Activated CD4-positive, alpha-beta T cell treated with anti-CD3 and anti-CD28 coated beads, Interleukin-2, amount 50 U/mL, for 48 hours (primary cell): ENCODE measurements around the gene TEX2.
"Not testable (repeated sequence)": the region's sequence is repeated elsewhere in the genome, so short reads cannot be mapped to it uniquely, and the experiment has no call there.

Experiments
- DNase-seq, 2 experiments: peaks; one replicate each; pipeline ENCODE4 v3.0.0-alpha.2; 2020

The TEX2 gene

GRCh38 chr17:64212122-64212521 is 50.9 kb downstream of the TEX2 start:
- DNase-seq: no peak

- no peak for DNase-seq
Measured at GRCh38 chr17:64209983-64210382, 53.1 kb downstream of the TEX2 start.

- DNase-seq: no peak
Measured at GRCh38 chr17:64209356-64209941, 53.6 kb downstream of the TEX2 start.

GRCh38 chr17:64208656-64209055 is 54.4 kb downstream of the TEX2 start:
- not testable (repeated sequence) for DNase-seq

- DNase-seq: no peak
Measured at GRCh38 chr17:64205804-64206203, 57.3 kb downstream of the TEX2 start.

GRCh38 chr17:64203630-64204029 is 59.4 kb downstream of the TEX2 start:
- DNase-seq: no peak

- DNase-seq: no peak
Measured at GRCh38 chr17:64202683-64203344, 60.2 kb downstream of the TEX2 start.

GRCh38 chr17:64200080-64201032 is 62.7 kb downstream of the TEX2 start:
- peak in 1 of 2 experiments; percentile 35 for DNase-seq

- no peak for DNase-seq
Measured at GRCh38 chr17:64198331-64199090, 64.5 kb downstream of the TEX2 start.

GRCh38 chr17:64196601-64197000 is 66.5 kb downstream of the TEX2 start:
- no peak for DNase-seq

GRCh38 chr17:64193561-64193960 is 69.5 kb downstream of the TEX2 start:
- DNase-seq: no peak

GRCh38 chr17:64192589-64192988 is 70.5 kb downstream of the TEX2 start:
- no peak for DNase-seq

GRCh38 chr17:64190472-64190871 is 72.6 kb downstream of the TEX2 start:
- no peak for DNase-seq

- no peak for DNase-seq
Measured at GRCh38 chr17:64188088-64188487, 75.0 kb downstream of the TEX2 start.

GRCh38 chr17:64187093-64187895 is 75.8 kb downstream of the TEX2 start:
- no peak for DNase-seq

GRCh38 chr17:64186171-64187092 is 76.6 kb downstream of the TEX2 start:
- DNase-seq: no peak

GRCh38 chr17:64185557-64185956 is 77.5 kb downstream of the TEX2 start:
- not testable (repeated sequence) for DNase-seq

GRCh38 chr17:64185101-64185500 is 78.0 kb downstream of the TEX2 start:
- no peak for DNase-seq

GRCh38 chr17:64183815-64184214 is 79.2 kb downstream of the TEX2 start:
- DNase-seq: peak; percentile 18 to 25

GRCh38 chr17:64182325-64183012 is 80.6 kb downstream of the TEX2 start:
- DNase-seq: no peak
